Lower leg skin (tissue), 3 donors: Measurements from ENCODE around the gene SPATA32.

Source experiments
- POLR2A ChIP-seq, 2 donors: fragments of 450-650 bp; IDR thresholded peaks; one replicate each; pipeline ENCODE4 v1.6.1; 2016 to 2017; ENCODE audit warnings: antibody characterized with exemption in 2 of 2, mild to moderate bottlenecking in 1 of 2, moderate library complexity in 1 of 2
- TF ChIP-seq, protein P1 (sequence below), 3 donors: fragments of 450-650 bp; IDR thresholded peaks; one replicate each; pipeline ENCODE4 v1.5.1; 2016; ENCODE audit warnings: antibody characterized with exemption in 3 of 3, mild to moderate bottlenecking in 3 of 3, moderate library complexity in 2 of 3

GRCh38 chr17:45300060-45300751 is 38.3 kb upstream of the SPATA32 start:
- TF ChIP-seq POLR2A (IDR thresholded peaks at IDR 0.05): no peak
- TF ChIP-seq, protein P1, sequence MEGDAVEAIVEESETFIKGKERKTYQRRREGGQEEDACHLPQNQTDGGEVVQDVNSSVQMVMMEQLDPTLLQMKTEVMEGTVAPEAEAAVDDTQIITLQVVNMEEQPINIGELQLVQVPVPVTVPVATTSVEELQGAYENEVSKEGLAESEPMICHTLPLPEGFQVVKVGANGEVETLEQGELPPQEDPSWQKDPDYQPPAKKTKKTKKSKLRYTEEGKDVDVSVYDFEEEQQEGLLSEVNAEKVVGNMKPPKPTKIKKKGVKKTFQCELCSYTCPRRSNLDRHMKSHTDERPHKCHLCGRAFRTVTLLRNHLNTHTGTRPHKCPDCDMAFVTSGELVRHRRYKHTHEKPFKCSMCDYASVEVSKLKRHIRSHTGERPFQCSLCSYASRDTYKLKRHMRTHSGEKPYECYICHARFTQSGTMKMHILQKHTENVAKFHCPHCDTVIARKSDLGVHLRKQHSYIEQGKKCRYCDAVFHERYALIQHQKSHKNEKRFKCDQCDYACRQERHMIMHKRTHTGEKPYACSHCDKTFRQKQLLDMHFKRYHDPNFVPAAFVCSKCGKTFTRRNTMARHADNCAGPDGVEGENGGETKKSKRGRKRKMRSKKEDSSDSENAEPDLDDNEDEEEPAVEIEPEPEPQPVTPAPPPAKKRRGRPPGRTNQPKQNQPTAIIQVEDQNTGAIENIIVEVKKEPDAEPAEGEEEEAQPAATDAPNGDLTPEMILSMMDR (IDR thresholded peaks at IDR 0.05): no peak
